HG03135 (cell line): ENCODE data around the gene SARM1.

Source experiments
- ATAC-seq: cut with Tn5 transposase; IDR thresholded peaks from one replicate; pipeline ENCODE4 v1.9.1; 2021; ENCODE audit warnings: mild to moderate bottlenecking, moderate library complexity; ENCODE audit not compliant: unreplicated experiment

Gene SARM1

GRCh38 chr17:28340374-28340773, 31.1 kb upstream of the SARM1 start:
- ATAC-seq, result no peak

DNA sequence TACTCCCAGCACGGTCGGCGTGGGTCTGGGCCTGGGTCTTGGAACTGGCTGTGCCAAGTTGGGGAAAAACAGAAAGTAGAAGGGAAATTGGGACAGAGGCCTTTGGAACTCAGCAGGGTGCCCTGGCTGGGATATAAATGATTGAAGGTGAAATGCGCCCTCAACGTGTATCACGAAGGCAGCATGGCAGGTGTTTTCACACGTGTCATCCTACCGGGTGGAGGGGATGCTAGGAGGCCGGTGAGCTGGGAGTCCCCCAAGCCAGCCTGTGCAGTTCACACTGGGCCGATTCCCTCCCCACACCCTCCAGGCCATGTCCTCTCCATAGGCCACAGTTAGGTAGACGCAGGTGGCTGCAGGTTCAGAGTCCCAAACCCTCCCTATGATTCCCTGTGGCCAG, 30.0 kb upstream of the SARM1 start:
- no peak for ATAC-seq

DNA sequence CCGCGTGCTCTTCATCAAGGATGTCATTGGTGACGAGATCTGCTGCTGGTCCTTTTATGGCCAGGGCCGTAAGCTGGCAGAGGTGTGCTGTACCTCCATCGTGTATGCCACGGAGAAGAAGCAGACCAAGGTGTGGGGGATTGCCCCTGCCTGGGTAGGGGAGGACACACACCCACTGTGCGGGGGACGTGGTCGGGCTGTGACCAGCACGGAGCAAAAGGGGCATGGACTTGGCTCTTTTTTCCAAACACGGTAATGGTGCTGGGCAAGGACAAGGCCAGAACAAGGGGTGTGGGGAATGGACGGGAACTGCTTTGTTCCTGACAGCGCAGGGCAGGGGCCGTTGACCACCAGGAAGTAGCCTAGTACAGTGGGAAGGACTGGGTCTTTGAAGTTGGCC, 29.2 kb upstream of the SARM1 start:
- ATAC-seq, result no peak

DNA sequence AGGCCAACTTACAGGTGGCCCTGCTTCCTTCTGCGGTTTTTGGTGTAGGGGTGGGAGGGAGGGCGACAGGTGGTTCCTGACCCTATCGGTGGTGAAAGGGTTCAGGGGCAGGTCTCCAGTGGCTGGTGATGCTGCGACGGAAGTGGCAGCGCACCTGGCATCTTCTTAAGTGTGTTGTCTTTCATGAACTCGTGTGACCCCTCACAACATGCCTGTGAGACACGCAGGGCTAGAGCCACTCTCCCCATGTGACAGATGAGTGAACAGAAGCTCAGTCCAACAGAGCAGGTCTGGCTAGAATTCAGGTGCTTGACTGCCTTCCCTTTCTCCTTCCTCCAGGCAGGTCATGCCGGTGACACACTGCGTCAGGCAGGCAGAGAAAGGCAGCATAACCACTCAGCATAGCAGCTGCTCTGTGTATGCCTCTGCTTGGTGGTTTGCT, 28.0 kb upstream of the SARM1 start:
- ATAC-seq, result no peak

DNA sequence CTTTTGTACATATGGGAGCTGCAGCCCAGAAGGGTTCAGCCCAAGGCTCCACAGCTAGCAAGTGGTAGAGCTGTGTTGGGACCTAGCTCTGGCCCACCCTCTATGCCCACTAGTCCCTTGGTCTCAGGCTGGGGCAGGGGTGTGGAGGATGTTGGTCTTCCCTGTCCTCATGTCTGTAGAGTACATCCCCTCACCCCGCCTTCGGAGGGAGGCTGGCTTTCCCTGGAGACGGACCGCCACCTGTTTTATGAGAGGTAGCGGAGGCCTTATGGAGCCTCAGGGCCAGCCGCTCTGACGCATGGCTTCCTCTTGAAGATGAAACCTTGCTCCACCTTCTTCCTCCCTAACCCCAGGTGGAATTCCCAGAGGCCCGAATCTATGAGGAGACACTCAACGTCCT, 27.5 kb upstream of the SARM1 start:
- ATAC-seq, result no peak

DNA sequence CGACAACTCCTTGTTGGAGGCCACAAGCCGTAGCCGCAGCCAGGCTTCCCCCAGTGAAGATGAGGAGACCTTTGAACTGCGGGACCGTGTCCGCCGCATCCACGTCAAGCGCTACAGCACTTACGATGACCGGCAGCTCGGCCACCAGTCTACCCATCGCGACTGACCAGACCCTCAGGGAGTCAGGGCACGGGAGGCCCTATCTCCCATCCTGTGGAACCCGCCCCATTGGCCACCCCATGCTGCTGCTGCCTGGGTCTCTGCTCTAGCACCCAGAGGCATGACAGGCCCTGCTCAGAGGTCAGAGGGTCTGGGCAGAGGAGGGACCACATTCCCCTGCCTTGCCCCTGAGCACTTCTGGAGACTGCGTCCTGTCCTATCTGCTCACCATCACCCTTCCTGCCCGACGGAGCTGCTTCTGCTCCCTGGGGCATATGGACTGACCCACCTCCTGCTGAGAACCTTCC, 27.0 kb upstream of the SARM1 start:
- ATAC-seq, result no peak

- no peak for ATAC-seq
Measured at GRCh38 chr17:28345419-28346198, 25.9 kb upstream of the SARM1 start.

DNA sequence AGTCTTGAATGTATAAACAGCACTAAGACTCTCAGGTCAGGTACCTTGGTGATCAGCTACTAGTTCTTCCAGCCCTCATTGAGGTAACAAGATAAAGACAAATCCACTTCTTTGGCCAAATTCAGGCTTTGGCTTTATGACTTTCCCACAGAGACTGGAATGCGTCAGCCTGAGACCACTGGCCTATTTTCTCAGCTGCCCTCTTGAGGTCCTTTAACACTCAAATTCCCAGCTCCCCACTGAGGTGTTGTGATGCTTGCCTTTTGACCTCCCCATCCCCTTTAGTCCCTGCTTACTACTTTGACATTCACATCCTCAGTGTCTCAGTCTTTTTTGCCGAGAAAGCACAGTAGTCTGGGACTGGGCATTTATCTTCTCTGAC, 25.3 kb upstream of the SARM1 start:
- ATAC-seq, result no peak

- ATAC-seq, result no peak
Measured at GRCh38 chr17:28346746-28347246, 24.7 kb upstream of the SARM1 start.

DNA sequence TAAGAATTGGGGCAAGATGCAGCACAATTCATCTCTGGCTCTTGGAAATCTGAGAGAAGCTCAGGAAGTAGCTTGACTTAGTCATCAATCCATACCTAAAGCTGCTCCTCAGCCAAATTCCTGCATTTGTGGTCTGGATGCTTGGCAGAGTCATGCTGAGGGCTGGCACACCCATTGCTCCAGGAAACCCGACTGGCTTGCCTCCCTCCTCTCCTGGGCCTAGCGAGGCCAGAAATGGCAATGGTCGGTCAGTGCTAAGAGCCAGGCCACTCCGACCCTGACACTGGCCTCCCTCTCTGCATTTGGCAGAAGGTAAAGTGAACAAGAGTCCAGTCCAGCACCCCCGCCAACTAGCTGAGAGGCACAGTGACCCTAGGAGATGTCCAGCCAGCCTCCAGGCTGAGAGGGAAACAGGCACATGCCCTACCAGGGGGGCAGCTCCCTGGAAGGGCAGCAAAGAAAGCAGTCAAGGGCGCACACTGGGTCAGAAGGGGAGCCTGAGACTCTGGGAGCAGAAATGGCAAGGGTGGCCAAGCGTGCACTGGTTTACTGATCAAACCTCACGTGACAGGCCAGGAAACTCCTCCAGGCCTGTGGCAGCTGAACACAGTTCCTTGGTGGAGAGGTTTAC, 24.1 kb upstream of the SARM1 start:
- ATAC-seq, result no peak

DNA sequence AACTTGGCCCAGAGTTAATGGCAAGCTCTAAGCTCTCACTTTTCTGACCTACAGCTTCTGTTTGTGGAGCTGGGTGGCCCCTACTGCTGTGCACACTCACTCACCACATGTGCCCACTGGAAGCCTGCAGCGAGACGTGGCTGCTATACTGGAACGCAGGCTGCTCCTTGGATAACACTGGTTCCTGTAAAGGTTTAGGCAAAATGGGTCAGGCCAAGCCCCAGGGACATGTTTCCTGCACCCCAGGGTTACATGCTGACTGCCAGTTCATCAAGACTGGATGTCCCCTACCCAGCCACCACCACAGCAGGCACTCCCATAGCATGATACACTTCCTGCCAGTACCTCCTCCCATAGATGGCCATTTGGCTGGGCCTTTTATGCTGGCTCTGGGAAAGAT, 22.5 kb upstream of the SARM1 start:
- ATAC-seq, result no peak

DNA sequence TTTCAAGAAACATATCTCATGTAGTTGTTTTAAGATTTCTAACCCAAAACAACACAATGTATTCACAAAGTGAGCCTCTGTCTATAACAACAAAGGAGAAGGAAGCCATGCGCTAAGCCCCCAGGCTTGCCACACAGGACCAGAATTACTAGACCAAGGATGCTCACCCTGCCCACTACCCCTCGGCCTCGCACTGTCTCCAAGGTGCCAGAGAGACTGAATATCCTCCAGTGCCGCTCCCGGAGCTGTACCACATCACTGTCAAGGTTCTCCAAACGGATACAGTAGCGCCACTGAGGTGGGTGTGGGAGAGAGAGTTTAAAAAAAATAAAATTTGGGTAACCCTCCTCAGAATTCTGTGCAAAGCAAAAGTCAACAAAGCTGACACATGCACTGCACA, 21.2 kb upstream of the SARM1 start:
- ATAC-seq, result no peak

DNA sequence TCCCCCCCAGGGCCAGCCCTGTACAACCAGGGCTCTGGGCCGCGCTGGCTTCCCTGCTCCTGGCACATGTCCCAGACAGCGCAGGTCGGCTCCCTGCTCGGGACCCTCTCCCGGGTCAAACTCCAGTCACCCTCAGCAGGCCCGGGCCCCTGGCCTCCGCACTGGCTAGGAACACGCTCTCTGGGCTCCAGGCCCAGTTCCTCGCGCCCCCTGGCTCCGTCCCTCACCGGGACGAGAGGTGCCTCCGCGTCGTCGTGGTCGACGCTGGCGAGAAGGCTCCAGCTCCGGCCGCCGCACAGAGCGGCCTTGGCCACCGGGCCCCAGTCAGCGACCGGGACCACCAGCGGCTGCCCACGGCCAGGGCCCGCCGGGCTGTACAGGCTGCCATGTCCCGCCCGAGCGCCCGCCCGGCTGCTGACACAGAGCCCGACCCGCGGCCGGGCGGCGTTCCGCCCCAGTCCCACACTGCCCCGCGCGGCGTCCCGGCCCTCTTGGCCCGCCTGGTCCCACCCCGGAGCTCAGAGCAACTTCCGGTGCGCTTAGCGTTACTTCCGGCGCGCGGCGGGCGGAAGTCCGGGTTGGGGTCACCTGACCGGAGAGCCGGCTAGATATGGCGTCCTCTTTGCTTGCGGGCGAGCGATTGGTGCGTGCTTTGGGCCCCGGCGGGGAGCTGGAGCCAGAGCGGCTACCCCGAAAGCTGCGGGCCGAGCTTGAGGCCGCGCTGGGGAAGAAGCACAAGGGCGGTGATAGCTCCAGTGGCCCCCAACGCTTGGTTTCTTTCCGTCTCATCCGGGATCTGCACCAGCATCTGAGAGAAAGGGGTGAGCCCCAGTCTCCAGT, 14.2 kb upstream of the SARM1 start, which contains the start of gene POLDIP2:
Gene POLDIP2, minus strand, starts transcription at position 467 of the 840 bp plus-strand sequence. Its CDS starts 79 bp downstream, at position 388.
- ATAC-seq, result peak; percentile 92

DNA sequence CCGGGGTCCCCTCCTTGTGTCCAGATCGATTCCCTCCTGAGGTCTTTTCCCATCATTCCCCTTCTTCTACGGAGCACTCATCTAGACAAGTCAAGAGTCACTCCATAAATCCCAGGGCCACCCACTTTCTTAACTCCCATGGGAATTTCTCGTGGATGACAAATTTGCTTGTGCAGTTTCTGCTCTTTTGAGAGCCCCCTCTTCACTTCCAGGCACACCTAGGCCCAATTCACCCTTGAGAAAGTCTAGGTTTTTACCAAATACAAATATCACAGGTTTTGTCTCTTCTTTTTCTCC, 13.6 kb upstream of the SARM1 start:
- ATAC-seq, result no peak

DNA sequence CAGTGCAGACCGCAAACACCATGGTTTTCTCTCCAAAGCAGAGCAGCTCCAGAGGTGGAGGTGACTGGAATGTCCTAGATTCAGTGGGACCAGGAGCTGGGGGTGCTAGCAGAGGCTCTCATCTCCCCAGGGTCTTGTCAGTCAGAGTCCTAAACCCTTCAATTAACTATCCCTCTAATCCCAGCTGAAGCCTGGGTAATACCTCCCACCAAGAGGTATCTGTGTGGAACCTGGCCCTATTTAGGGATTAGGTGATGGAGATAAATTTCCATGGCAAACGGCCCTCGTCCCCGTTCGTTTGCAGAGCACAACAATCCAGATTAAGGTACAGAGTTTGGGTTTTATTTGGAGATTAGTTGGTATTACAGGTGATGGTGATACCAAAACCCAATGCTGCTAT, 8.3 kb upstream of the SARM1 start:
- no peak for ATAC-seq

DNA sequence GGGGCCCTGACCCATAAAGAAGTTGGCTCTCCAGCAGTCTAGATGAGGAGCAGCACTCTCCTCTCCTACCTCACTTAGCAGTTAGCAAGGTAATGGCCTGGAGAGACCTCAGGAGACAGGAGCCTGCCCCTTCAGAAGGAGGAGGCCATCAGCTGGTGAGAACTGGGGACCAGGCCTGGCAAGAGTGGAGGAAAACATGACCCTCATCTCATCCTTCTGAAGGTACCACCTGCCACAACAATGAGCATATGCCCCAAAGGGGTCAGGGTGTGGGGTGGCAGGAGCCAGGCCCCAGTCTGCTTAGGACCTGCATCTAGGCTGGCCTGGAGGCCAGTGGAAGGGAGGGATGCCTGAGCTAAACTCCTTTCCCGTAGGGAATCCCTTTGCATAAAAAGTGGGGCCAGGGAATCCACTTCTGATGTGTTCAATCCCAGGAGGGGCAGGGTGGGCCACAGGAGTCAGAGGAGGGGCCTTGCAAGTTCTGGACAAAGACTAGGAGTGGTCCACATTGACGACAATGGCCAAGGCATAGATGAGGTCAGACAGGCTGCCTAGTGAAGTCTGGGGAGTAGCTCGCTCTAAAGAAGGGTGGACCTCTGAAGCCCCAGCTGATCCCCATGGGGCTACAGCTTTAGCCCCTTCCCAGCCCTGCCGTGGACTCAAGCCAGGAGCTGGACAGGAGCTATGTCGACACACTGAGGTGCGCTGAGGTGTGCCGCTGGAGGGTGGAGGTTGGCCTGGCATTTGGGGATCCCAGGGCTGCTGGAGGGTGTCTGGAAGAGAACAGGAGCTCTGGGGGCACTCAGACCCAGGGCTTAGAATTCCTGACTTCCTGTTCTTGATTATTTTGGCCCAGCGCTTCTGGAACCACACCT, 7.5 kb upstream of the SARM1 start:
- no peak for ATAC-seq

DNA sequence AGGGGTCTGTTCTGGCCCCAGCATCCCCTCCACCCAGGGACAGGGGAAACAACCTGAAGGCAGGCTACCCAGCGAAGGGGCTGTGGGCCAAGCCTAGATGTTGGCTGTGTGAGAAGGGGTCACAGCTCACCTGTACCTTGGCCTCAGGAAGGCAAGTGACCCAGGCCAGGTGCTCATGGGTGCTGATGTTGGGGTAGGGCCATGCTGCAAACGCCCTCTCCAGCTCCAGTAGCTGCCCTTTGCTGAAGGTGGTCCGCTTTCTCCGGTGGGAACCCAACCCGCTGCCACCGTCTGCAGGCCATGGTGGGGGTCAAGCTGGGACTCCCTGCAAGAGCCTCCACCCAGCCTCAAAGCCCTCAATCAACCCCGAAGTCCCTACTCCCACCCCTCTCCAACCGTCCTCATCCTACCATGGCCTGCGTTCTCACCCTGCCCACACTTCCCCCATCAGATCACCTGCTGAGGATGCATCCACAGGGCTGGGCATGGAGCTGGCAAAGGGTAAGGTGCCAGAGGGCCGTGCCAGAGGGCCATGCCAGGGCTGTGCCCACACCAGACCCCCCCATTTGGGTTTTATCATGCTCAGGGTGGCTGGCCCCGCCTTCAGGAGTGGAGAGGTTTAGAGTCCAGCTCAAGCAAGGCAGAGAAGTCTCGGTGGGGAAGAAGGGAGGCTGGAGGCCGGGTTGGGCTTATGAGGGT, 6.7 kb upstream of the SARM1 start, which contains the start of gene SEBOX:
Gene SEBOX, minus strand, starts transcription at position 535 of the 699 bp plus-strand sequence. Its CDS starts 48 bp downstream, at position 487.
- ATAC-seq, result no peak

DNA sequence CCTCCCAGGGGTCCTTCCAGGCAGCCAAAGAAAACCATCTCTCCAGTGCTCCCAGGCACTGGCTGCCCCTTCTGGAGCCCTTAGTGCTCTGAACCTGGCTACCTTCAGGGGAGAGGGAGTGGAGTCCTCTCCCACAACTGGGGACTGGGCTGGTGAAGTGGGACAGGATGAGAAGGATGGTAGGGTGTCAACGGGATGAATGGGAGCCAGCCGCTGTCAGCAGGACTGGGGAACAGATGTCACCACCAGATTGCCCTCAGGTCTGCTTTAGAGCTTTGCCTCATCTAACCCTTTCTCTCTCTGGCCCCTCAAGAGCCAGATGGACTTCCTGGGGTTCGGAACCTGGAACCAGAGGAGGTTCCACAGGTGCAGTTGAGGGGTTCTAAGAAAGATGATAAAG, 6.0 kb upstream of the SARM1 start:
- ATAC-seq, result no peak

- ATAC-seq, result no peak
Measured at GRCh38 chr17:28366605-28367004, 4.9 kb upstream of the SARM1 start.
